Measurements from ENCODE around the gene BEAN1. TPM values are rescaled to one million over a fixed set of nuclear protein-coding genes. Genes with fewer than 3 reads are reported as not detected.
"Not testable (repeated sequence)": the region's sequence is repeated elsewhere in the genome, so short reads cannot be mapped to it uniquely, and the experiment has no call there.

The BEAN1 gene
- polyA plus RNA-seq, 3 donors = 0.10 to 0.34 (median 0.27) TPM

DNA sequence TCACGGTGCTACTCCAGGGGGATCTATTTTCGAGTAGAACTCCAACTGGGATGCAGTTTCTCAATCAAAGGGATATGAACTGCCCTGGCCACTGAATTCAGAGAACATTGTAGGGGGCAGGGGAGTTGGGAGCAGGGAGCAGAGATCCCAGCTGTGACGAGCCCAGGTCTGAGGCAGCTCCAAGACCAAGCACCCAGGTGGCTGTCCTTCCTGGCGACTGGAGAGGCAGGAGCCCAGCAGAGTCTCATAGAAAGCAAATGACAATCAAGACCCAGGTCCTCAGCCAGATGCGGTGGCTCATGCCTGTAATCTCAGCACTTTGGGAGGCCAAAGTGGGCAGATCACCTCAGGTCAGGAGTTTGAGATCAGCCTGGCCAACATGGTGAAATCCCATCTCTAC, 62.7 kb downstream of the BEAN1 start:
- WGBS, 3 donors = 91 to 93% (median 92%) methylated on average over 5 of the region's 5 CpGs
- H3K27ac ChIP-seq (ENCODE audit: low read depth, low read length) = no peak overlapping the region

DNA sequence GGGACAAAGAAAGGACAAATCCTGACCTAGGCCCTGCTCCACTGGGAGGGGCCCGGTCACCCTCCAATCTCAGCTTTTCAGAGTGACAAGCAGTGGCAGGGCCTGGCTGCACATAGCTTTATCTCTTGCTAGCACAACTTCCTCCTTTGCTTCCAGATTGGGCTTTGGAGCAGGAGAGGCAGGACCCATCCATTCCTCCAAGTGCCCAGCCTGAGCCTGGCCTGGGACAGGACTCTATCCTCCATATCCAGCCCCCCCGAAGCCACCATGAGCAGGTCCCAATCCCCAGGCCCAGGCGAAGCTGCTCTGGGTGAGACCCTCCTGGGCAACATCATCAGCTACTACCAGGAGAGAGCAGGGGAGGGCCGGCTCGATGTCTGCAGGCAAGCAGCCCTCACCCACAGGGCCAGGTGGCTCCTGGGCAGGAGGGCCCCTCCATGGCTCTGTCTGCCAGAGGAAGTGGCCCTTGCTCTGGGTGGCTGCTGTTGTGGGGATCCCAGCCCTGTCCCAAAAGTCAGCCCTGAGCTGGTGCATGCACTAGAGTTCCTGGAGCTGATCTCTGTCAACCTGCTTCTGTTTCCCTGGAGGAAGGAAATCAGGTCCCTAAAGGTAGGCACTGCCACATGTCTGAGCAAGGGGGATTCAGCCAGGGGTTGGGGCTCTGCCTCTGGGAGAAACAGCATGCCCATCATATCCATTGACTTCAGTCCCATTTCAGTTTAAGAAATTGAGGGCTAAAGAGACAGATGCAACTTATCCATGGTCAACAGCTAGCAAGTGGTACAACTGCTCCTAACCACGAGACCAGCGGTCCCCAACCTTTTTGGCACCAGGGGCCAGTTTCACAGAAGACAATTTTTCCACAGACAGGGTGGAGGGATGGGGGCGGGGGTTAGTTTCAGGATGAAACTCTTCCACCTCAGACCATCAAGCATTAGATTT, 64.0 kb downstream of the BEAN1 start:
- WGBS, 3 donors = 66 to 85% (median 68%) methylated on average over 8 of the region's 8 CpGs
- no peak overlapping the region for H3K27ac ChIP-seq (ENCODE audit: low read depth, low read length)

DNA sequence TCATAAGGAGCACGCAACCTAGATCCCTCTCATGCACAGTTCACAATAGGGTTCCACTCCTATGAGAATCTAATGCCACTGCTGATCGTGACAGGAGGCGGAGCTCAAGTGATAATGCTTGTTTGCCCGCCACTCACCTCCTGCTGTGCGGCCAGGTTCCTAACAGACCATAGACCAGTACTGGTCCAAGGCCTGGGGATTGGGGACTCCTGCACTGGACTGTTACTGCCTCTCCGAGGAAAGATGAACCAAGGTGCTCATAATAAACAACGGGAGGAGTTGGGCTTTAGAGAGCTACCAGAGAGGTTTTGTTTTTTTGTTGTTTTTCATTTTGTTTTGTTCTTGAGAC, 64.6 kb downstream of the BEAN1 start:
- 66 to 89% (median 88%) methylated on average over 7 of the region's 7 CpGs for WGBS, 3 donors
- H3K27ac ChIP-seq (ENCODE audit: low read depth, low read length) = no peak overlapping the region

DNA sequence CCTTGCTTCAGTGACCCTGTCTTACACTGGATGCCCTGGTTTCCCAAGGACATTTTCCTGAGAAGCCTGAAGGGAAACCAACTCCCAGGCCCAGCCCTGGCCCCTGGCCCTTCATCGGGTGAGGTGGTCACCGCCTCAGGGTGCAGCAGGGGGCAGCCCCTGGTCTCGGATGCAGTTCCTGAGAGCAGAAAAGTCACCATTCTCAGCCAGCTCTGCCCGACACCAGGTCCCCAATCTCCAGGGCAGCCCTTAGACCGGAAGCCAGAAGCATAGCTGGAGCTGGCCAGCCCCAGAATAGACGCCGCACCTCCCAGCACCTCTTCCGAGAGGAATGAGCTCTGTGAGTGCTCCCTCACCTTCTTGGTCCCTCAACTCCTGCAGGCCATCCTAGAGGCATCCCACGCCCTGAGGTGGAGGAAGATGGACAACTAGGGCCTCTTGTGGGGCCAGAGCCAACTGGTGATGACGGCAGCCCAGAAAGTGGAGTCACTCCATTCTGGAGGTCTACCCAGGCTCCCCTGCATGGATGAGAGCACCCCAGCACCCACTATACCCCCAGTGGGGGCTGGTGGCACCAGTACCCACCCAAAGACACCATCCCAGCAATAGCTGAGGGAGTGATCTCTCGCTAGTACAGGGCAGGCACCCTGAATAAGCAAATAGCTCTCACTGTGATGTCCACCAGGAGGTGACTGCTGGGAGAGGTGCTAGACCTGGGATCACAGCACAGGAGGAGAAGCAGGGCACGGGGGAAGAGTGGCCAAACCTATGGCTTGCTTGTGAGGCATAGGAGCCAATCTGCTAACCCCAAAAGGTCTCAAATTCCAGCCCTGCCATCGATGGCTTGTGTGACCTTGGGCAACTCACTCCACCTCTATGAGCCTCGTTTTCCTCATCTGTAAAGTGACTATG, 66.7 kb downstream of the BEAN1 start:
- no peak overlapping the region for H3K27ac ChIP-seq (ENCODE audit: low read depth, low read length)
- 90 to 94% (median 94%) methylated on average over 14 of the region's 14 CpGs for WGBS, 3 donors

DNA sequence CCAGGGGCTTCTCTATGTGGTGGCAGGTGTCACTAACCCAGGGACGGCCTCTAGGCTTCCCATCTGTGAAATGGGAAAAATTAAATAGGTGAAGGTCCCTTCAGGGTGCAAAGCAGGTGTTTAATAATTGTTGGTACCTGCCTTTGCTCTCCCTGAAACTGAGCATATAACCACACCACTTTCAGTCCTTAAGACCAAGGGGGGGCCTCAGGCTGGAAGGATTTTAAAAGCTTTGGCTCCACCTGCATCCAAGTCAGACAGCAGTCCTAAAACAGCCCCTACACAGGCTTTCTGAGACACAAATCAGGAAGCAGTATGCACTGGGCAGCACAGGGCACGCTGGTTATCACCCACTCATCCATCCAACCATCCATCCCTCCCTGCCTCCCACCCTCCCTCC, 67.8 kb downstream of the BEAN1 start:
- H3K27ac ChIP-seq (ENCODE audit: low read depth, low read length) = no peak overlapping the region
- WGBS, 3 donors = 98 to 100% (median 100%) methylated on average over 2 of the region's 2 CpGs

DNA sequence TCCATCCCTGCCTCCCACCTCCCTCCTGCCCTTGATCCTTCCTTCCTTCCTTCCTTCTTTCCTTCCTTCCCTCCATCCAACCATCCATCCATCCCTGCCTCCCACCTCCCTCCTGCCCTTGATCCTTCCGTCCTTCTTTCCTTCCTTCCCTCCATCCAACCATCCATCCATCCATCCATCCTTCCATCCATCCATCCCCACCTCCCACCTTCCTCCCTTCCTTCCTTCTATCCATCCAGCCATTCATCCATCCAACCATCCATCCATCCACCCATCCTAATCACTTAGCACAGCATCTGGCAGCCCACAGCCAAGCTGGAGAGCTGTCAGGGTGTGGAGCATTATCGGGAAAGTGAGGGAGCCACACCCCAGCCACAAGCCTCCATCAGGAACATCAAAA, 68.3 kb downstream of the BEAN1 start:
- whole genome bisulfite sequencing, 3 donors = 91 to 94% (median 92%) methylated on average over 2 of the region's 2 CpGs
- no peak overlapping the region for H3K27ac ChIP-seq (ENCODE audit: low read depth, low read length)

DNA sequence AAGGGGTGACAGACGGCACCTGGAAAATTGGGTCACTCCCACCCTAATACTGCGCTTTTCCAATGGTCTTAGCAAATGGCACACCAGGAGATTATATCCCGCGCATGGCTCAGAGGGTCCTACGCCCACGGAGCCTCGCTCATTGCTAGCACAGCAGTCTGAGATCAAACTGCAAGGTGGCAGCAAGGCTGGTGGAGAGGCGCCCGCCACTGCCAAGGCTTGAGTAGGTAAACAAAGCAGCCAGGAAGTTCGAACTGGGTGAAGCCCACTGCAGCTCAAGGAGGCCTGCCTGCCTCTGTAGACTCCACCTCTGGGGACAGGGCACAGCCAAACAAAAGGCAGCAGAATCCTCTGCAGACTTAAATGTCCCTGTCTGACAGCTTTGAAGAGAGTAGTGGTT, 69.1 kb downstream of the BEAN1 start:
- 94 to 100% (median 98%) methylated on average over 6 to 8 of the region's 10 CpGs for WGBS, 3 donors
- H3K27ac ChIP-seq (ENCODE audit: low read depth, low read length) = not testable (repeated sequence)

DNA sequence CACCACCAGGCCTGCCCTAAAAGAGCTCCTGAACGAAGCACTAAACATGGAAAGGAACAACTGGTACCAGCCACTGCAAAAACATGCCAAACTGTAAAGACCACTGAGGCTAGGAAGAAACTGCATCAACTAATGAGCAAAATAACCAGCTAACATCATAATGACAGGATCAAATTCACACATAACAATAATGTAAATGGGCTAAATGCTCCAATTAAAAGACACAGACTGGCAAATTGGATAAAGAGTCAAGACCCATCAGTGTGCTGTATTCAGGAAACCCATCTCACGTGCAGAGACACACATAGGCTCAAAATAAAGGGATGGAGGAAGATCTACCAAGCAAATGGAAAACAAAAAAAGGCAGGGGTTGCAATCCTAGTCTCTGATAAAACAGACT, 70.8 kb downstream of the BEAN1 start:
- not testable (repeated sequence) for H3K27ac ChIP-seq (ENCODE audit: low read depth, low read length)
- WGBS, 3 donors = 89 to 95% (median 92%) methylated on average over 1 of the region's 2 CpGs

DNA sequence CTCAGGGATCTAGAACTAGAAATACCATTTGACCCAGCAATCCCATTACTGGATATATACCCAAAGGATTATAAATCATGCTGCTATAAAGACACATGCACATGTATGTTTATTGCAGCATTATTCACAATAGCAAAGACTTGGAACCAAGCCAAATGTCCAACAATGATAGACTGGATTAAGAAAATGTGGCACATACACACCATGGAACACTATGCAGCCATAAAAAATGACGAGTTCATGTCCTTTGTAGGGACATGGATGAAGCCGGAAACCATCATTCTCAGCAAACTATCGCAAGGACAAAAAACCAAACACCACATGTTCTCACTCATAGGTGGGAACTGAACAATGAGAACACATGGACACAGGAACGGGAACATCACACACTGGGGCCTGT, 74.5 kb downstream of the BEAN1 start:
- 91 to 98% (median 98%) methylated on average over 4 of the region's 4 CpGs for WGBS, 3 donors
- H3K27ac ChIP-seq (ENCODE audit: low read depth, low read length) = not testable (repeated sequence)

DNA sequence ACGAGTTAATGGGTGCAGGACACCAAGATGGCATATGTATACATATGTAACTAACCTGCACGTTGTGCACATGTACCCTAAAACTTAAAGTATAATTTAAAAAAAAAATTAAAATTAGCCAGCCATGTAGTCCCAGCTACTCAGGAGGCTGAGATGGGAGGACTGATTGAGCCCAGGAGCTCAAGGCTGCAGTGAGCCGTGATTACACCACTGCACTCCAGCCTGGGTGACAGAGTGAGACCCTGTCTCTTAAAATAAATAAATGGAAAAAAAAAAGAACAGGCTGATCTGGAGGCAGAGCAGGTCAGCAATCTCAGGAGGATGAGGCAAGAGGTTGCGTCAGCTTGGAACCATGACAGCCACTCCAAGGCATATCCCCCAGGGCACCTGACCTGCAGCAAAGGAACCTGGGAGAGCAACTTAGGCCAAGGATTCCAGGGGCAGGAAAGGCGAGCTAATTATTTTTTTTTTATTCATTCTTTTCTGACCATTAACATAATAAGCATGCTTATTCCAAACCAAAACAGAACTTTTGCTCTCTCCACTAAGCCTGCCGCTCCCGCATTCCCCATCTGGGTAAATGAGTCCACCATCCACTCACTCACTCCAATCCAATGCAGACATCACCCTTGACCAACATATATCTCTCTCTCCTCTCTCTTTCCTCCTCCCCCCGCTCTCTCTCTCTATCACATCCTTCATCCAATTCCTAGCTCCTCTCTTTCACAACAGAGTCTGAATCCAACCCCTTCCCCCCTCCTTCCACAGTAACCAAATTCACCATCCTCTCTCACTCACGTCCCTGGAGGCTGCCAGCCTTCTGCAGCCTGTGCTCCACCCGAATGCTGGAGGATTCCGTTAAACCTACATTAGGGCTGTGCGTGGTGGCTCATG, 75.2 kb downstream of the BEAN1 start:
- H3K27ac ChIP-seq (ENCODE audit: low read depth, low read length) = no peak overlapping the region
- WGBS, 3 donors = 63 to 86% (median 64%) methylated on average over 12 of the region's 12 CpGs

DNA sequence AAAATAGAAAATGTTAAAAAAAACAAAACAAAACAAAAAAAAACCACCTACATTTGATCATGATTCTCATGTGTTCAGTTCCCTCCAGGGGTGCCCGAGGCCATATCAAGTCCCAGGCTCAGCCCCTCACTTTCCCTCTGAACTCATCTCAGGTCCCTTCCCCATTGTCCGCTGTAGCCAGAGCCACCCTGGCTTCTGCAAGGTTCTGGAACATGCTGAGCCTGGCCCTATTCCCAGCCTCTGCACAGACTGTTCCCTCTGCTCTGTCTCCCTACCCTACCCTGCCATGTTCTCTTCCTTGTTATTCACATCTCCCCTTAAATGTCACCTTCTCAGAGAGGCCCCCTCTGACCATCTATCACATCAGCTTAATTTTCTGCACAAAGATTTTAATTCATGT, 75.9 kb downstream of the BEAN1 start:
- H3K27ac ChIP-seq (ENCODE audit: low read depth, low read length) = no peak overlapping the region
- 67 to 91% (median 75%) methylated on average over 2 of the region's 2 CpGs for WGBS, 3 donors

DNA sequence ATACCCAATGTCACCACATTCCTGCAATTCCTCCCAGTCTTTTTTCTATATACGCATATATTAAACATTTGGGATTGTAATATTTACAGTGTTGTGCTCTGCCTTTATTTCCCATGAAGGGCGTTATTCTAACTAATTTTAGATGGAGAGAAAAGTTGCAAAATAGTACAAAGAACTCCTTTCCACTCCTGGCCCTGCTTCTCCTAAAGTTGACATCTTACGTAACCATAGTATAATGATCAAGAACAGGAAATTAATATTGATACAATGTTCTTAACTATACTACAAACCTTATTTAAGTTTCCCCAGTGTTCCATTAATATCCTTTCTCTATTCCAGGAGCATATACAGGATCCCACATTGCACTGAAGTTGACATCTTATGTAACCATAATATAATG, 76.5 kb downstream of the BEAN1 start:
- 74 to 89% (median 79%) methylated on average over 3 of the region's 3 CpGs for WGBS, 3 donors
- H3K27ac ChIP-seq (ENCODE audit: low read depth, low read length) = no peak overlapping the region

DNA sequence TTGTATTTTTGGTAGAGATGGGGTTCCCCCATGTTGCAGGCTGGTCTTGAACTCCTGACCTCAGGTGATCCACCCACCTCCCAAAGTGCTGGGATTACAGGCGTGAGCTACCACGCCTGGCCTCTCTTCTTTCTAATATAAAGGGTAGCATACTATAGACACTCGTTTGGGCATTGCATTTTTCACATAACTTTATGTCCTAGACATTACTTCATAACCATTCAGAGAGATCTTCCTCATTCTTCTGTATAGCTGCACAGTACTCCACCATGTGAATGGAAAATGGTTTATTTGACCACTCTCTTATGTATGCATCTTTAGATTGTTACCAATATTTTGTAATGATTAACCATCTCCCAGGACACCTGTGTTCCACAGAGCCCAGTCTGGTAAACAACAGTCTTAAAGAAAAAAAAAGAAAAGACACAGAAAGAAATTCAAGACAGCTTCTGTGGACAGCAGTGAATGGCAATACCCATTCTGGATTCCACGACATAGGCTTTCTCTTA, 80.7 kb downstream of the BEAN1 start:
- WGBS, 3 donors = 75 to 87% (median 86%) methylated on average over 4 of the region's 4 CpGs
- no peak overlapping the region for H3K27ac ChIP-seq (ENCODE audit: low read depth, low read length)

DNA sequence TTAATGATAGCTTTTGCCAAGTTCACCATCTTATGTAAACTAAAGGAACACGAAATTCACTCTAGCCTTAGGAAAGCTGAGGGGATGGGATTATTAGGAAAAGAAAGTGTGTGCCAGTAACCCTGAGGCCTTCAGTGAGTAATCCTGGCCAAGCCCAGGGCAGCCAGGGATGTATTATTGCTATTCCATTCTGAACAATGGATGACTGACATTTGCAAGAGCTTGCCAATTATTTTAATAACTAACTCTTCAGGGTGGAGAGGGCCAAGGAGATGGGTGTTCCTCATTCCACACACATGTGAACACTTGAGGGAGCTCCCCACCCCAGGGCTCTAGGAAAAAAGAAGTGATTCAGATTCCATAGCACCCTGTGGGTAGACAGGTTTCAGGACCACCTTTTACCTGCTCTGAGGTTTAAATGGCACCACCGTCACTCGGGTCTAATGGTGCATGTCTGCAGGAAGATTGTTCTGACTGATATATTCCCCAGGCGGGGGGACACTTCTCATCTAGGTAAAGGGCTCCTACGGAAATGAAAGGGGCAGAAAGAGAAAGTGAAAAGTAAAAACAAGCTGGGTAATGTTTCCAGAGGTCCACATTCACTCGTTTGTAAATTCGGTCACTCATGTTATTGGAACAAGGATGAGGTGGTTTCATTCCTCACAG, 81.3 kb downstream of the BEAN1 start:
- H3K27ac ChIP-seq (ENCODE audit: low read depth, low read length) = no peak overlapping the region

DNA sequence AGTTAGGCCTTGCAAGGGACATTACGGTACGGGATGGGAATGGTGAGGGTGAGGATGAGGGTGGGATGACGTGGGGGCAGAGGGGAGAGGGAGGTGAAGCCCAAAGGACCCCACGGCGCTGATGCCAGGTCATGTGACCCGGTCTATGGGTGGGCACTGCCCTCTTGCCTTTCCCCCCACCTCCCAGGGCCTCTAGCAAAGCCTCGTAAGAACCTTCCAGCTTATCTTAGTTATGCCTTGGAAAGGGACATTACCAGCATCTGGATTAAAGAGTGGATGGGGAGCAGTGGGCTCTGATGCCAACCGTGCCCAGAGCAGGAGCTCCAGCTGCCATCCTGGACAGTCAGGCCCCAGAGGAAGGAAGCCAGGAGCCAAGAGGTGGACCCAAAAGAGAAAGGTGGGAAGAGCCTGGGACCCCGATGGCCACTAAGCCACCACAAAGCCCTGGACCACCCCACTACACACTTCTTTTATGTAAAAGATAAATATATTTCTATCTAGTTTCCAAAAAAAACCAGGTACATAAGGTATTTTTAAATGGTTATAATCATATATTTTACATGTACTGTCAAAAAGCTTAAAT, 81.9 kb downstream of the BEAN1 start:
- H3K27ac ChIP-seq (ENCODE audit: low read depth, low read length) = no peak overlapping the region
- WGBS, 3 donors = 91 to 98% (median 94%) methylated on average over 9 of the region's 9 CpGs

More for the DNA sequence above, 81.3 kb downstream of the BEAN1 start:
- 72 to 76% (median 76%) methylated on average over 7 of the region's 7 CpGs for WGBS, 3 donors

DNA sequence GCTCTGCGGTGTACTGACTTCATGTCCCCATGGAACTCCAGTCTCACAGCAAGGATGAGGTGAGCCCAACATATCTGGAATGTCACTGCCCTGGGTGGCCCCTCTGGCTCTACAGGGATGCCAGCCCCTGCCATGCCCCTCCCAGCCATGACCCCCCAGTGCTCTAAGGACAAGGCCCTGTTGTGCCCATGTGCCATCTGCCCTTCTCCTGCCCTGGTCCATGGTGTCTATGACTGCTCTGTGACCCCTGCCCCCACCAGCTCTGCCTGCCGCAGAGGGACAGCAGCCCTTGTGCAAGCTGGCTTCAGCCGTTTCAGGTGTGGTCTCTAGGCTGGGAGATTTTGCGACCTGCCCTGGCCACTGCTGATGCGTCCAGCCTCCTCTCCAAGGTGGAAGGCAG, 82.5 kb downstream of the BEAN1 start:
- WGBS, 3 donors = 94 to 95% (median 95%) methylated on average over 5 of the region's 5 CpGs
- H3K27ac ChIP-seq (ENCODE audit: low read depth, low read length) = no peak overlapping the region

DNA sequence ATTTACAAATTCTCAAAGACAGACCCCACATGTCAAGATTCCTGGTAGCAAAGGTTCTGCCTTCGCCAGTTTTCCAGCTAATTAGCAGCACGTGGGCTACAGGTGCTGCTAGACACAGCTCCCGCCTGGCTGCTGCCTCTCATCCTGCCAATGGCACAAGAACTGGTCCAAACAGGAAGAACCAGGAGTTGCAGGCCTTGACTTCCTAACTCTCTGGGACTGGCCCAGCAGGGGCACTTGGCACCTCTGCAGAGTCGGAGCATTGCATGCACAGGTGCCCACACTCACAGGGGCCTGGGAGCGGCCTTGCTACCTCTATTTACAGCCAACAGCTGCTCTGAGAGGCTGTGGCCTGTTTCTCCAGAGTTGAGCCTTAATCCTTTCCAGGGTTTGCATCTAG, 83.2 kb downstream of the BEAN1 start:
- 47 to 97% (median 92%) methylated on average over 5 of the region's 5 CpGs for WGBS, 3 donors
- H3K27ac ChIP-seq (ENCODE audit: low read depth, low read length) = no peak overlapping the region
